HG03159 (cell line): ENCODE results near the gene ZNF562.

Experiments used
- ATAC-seq: cut with Tn5 transposase; IDR thresholded peaks from one replicate; pipeline ENCODE4 v1.9.1; 2021; ENCODE audit warnings: mild to moderate bottlenecking, moderate library complexity; ENCODE audit not compliant: unreplicated experiment

The ZNF562 gene

GRCh38 chr19:9645472-9645871 lies 29.4 kb downstream of the ZNF562 start:
- no peak for ATAC-seq

- ATAC-seq = no peak
Observed at GRCh38 chr19:9644472-9644871, 30.4 kb downstream of the ZNF562 start.

- ATAC-seq = no peak
Observed at GRCh38 chr19:9641810-9642209, 33.1 kb downstream of the ZNF562 start.

GRCh38 chr19:9640956-9641355 lies 33.9 kb downstream of the ZNF562 start:
- ATAC-seq = no peak

GRCh38 chr19:9636018-9636417 lies 38.9 kb downstream of the ZNF562 start:
- ATAC-seq = no peak

- no peak for ATAC-seq
Observed at GRCh38 chr19:9627856-9628255, 47.0 kb downstream of the ZNF562 start.

GRCh38 chr19:9622531-9622930 lies 52.4 kb downstream of the ZNF562 start:
- no peak for ATAC-seq

- ATAC-seq = peak; percentile 75
Observed at GRCh38 chr19:9621156-9622037, 53.5 kb downstream of the ZNF562 start, which contains the start of gene ZNF561. ZNF561 (minus strand) TSS chr19:9621232; CDS start chr19:9619456, 1,776 bp downstream.

GRCh38 chr19:9620842-9621155 lies 54.1 kb downstream of the ZNF562 start:
- peak; percentile 43 for ATAC-seq

- ATAC-seq = no peak
Observed at GRCh38 chr19:9615844-9616243, 59.1 kb downstream of the ZNF562 start.

- no peak for ATAC-seq
Observed at GRCh38 chr19:9610484-9611113, 64.3 kb downstream of the ZNF562 start.

- ATAC-seq = no peak
Observed at GRCh38 chr19:9608912-9609311, 66.0 kb downstream of the ZNF562 start.

- ATAC-seq = no peak
Observed at GRCh38 chr19:9597027-9597426, 77.9 kb downstream of the ZNF562 start.
